HG03432 (cell line): Measurements from ENCODE around the gene TNFRSF19.
"Not testable (repeated sequence)": the region's sequence is repeated elsewhere in the genome, so short reads cannot be mapped to it uniquely, and the experiment has no call there.

ENCODE experiments used
- ATAC-seq: cut with Tn5 transposase; IDR thresholded peaks from one replicate; pipeline ENCODE4 v1.9.1; 2021; ENCODE audit warnings: mild to moderate bottlenecking, moderate library complexity; ENCODE audit not compliant: unreplicated experiment

The TNFRSF19 gene

GRCh38 chr13:23652909-23653726, 82.9 kb downstream of the TNFRSF19 start:
- ATAC-seq = no peak

- no peak for ATAC-seq
These were observed 84.2 kb downstream of the TNFRSF19 start for GRCh38 chr13:23654111-23655110.

- no peak for ATAC-seq
These were observed 85.1 kb downstream of the TNFRSF19 start for GRCh38 chr13:23655321-23655720.

- ATAC-seq = peak; percentile 57
These were observed 86.6 kb downstream of the TNFRSF19 start for GRCh38 chr13:23656637-23657371.

- no peak for ATAC-seq
These were observed 88.8 kb downstream of the TNFRSF19 start for GRCh38 chr13:23658929-23659541.

GRCh38 chr13:23660249-23660648, 90.0 kb downstream of the TNFRSF19 start:
- ATAC-seq = no peak

- no peak for ATAC-seq
These were observed 96.4 kb downstream of the TNFRSF19 start for GRCh38 chr13:23666582-23666981.

GRCh38 chr13:23667750-23668149, 97.5 kb downstream of the TNFRSF19 start:
- ATAC-seq = no peak

GRCh38 chr13:23668562-23668961, 98.3 kb downstream of the TNFRSF19 start:
- no peak for ATAC-seq

- no peak for ATAC-seq
These were observed 100.6 kb downstream of the TNFRSF19 start for GRCh38 chr13:23670793-23671192.

- ATAC-seq = no peak
These were observed 101.2 kb downstream of the TNFRSF19 start for GRCh38 chr13:23671377-23671776.

GRCh38 chr13:23671897-23672296, 101.7 kb downstream of the TNFRSF19 start:
- ATAC-seq = no peak

GRCh38 chr13:23672616-23673015, 102.4 kb downstream of the TNFRSF19 start:
- ATAC-seq = no peak

- ATAC-seq = no peak
These were observed 103.1 kb downstream of the TNFRSF19 start for GRCh38 chr13:23673354-23673753.

- no peak for ATAC-seq
These were observed 103.8 kb downstream of the TNFRSF19 start for GRCh38 chr13:23673867-23674605.

GRCh38 chr13:23674795-23675640, 104.8 kb downstream of the TNFRSF19 start:
- ATAC-seq = no peak

GRCh38 chr13:23677679-23678288, 107.6 kb downstream of the TNFRSF19 start:
- not testable (repeated sequence) for ATAC-seq

GRCh38 chr13:23678795-23679194, 108.6 kb downstream of the TNFRSF19 start:
- no peak for ATAC-seq
